K562 (cell line): ENCODE measurements around the gene RDH11. TPM values are rescaled to one million over a fixed set of nuclear protein-coding genes. Genes with fewer than 3 reads are reported as not detected.

Experiments used
- ATF1 ChIP-seq, 2 experiments: fragments of 450-650 bp in 1 of 2; IDR thresholded peaks; 2 replicates each; pipeline ENCODE4 v1.6.1; 2016; ENCODE audit warnings: missing compliant biosample characterization in 1 of 2, missing genetic modification characterization in 1 of 2
- CCNT2 ChIP-seq: IDR thresholded peaks from 2 replicates; pipeline ENCODE4 v1.6.1; 2011; ENCODE audit warnings: borderline replicate concordance, low read depth, mild to moderate bottlenecking, moderate library complexity, mixed read lengths, low read length; ENCODE audit not compliant: insufficient read length; ENCODE audit errors: extremely low read depth
- CHCHD3 ChIP-seq: fragments of 250-450 bp; sonication (Bioruptor Pico); IDR thresholded peaks from 2 replicates; pipeline ENCODE4 v2.1.2; 2022; ENCODE audit warnings: mild to moderate bottlenecking
- CTCF ChIP-seq, 3 experiments: IDR thresholded peaks in 2 of 3; conservative IDR thresholded peaks in 1 of 3; 2 replicates each; pipeline ENCODE4 v1.5.1; 2011 to 2012; ENCODE audit warnings: low read length in 3 of 3, mild to moderate bottlenecking in 3 of 3, control low read depth in 2 of 3, improper control_type of control experiment in 1 of 3, inconsistent platforms in 1 of 3, low read depth in 1 of 3, mixed read lengths in 1 of 3, moderate library complexity in 1 of 3; ENCODE audit not compliant: insufficient read depth in 2 of 3
- ELF2 ChIP-seq: fragments of 250-450 bp; sonication (Bioruptor Pico); IDR thresholded peaks from 2 replicates; pipeline ENCODE4 v1.5.0; 2021; ENCODE audit warnings: mild to moderate bottlenecking
- GABPB1 ChIP-seq: sonication (generic); formaldehyde crosslinking; IDR thresholded peaks from 2 replicates; pipeline ENCODE4 v1.8.0; 2022; ENCODE audit warnings: mild to moderate bottlenecking, missing genetic modification reagents
- GMEB1 ChIP-seq: fragments of 250-450 bp; sonication (Bioruptor Pico); IDR thresholded peaks from 2 replicates; pipeline ENCODE4 v1.4.0; 2020; ENCODE audit warnings: mild to moderate bottlenecking
- HBP1 ChIP-seq: fragments of 450-650 bp; formaldehyde crosslinking; IDR thresholded peaks from 2 replicates; pipeline ENCODE4 v1.4.0; 2022; ENCODE audit warnings: missing genetic modification characterization
- MTA1 ChIP-seq: fragments of 450-650 bp; IDR thresholded peaks from 2 replicates; pipeline ENCODE4 v1.6.1; 2017; ENCODE audit warnings: borderline replicate concordance
- NEUROD1 ChIP-seq: fragments of 150-350 bp; IDR thresholded peaks from 2 replicates; pipeline ENCODE4 v1.6.1; 2014; ENCODE audit warnings: borderline replicate concordance, low read length, low read depth; ENCODE audit not compliant: partially characterized antibody
- POLR2AphosphoS2 ChIP-seq: IDR thresholded peaks from 2 replicates; pipeline ENCODE4 v1.6.1; 2012; ENCODE audit warnings: low read length, improper control_type of control experiment
- POLR2AphosphoS5 ChIP-seq: IDR thresholded peaks from 2 replicates; pipeline ENCODE4 v1.6.1; 2011; ENCODE audit warnings: mild to moderate bottlenecking, low read depth, low read length, moderate library complexity; ENCODE audit not compliant: control insufficient read depth, insufficient read depth
- POLR2B ChIP-seq: fragments of 450-650 bp; IDR thresholded peaks from 2 replicates; pipeline ENCODE4 v1.6.1; 2018; ENCODE audit warnings: low read depth; ENCODE audit not compliant: partially characterized antibody
- RNF2 ChIP-seq: sonication (generic); IDR thresholded peaks from 2 replicates; pipeline ENCODE4 v1.6.1; 2016
- TEAD1 ChIP-seq, 2 experiments: fragments of 450-650 bp in 1 of 2; sonication (generic) in 1 of 2; formaldehyde crosslinking; IDR thresholded peaks; 2 replicates each; pipeline versions ENCODE4 v1.4.0 to v1.8.0; 2020 to 2022; ENCODE audit warnings: mild to moderate bottlenecking in 2 of 2, missing genetic modification reagents in 1 of 2
- XRCC5 ChIP-seq: fragments of 200-400 bp; formaldehyde crosslinking; IDR thresholded peaks from 2 replicates; pipeline ENCODE4 v1.6.1; 2017; ENCODE audit warnings: low read depth, mild to moderate bottlenecking, low read length
- ZBTB1 ChIP-seq: sonication (generic); formaldehyde crosslinking; IDR thresholded peaks from 2 replicates; pipeline ENCODE4 v1.8.1; 2023; ENCODE audit warnings: missing genetic modification reagents, low read depth, mild to moderate bottlenecking, borderline replicate concordance
- ZBTB17 ChIP-seq: fragments of 450-650 bp; formaldehyde crosslinking; IDR thresholded peaks from 2 replicates; pipeline ENCODE4 v1.4.0; 2020; ENCODE audit warnings: mild to moderate bottlenecking
- ZC3H4 ChIP-seq: sonication (generic); formaldehyde crosslinking; IDR thresholded peaks from 2 replicates; pipeline ENCODE4 v1.9.0; 2021; ENCODE audit warnings: missing genetic modification reagents, borderline replicate concordance
- ZNF644 ChIP-seq: fragments of 200-800 bp; sonication (Bioruptor generic); IDR thresholded peaks from 2 replicates; pipeline ENCODE4 v1.6.1; 2016; ENCODE audit warnings: low read depth, missing genetic modification characterization, missing compliant biosample characterization
- ZNF766 ChIP-seq: fragments of 200-800 bp; sonication (Bioruptor generic); conservative IDR thresholded peaks from 2 replicates; pipeline ENCODE4 v1.6.1; 2016; ENCODE audit warnings: missing genetic modification characterization, missing compliant biosample characterization
- polyA plus RNA-seq, 8 experiments: library from polyadenylated mRNA; depleted of rRNA in 4 of 8; stranded (reverse) in 5 of 8; unstranded in 3 of 8; fragments of >200 nt; fragmentation: Nextera tagmentation in 2 of 8; fragmentation: Illumina TruSeq in 1 of 8; extraction: Ambion mirVana in 2 of 8; extraction: Trizol in 1 of 8; gene quantifications; 2 replicates each; pipeline versions ENCODE4 v1.2.1 to v1.2.3, GENCODE V29; 2011 to 2014; ENCODE audit warnings: inconsistent platforms in 1 of 8, missing spikeins in 1 of 8
- total RNA-seq, 7 experiments: library from RNA; depleted of rRNA in 6 of 7; stranded (reverse); fragments of >200 nt in 6 of 7; fragmentation: Illumina TruSeq in 2 of 7; extraction: Trizol in 2 of 7; gene quantifications; 2 replicates each; pipeline versions ENCODE4 v1.2.1 to v1.2.3, GENCODE V29; 2011 to 2021; ENCODE audit warnings: low replicate concordance in 1 of 7

Gene RDH11
- total and polyA plus RNA-seq, 9 of the 15 experiments (the other 6 are each of a cell fraction or from before 2014, with no cell fraction given): 50.6 to 172 (median 70.5) TPM

- TF ChIP-seq POLR2B (peak; percentile 9), GMEB1 (CRISPR knock-in tag) (peak; percentile 51), POLR2AphosphoS5 (peak; percentile 34; the same call in 1 of the 2 replicates), HBP1 (no peak), CHCHD3 (CRISPR knock-in tag) (no peak), ZBTB1 (CRISPR knock-in tag) (0 out of 2 replicates have a peak, but pooled peaks have one; percentile 17), ZC3H4 (CRISPR knock-in tag) (no peak), ATF1 (CRISPR knock-in tag; IDR thresholded peaks at IDR 0.05) (no peak), ATF1 (tag; IDR thresholded peaks at IDR 0.05) (peak; percentile 78), CTCF (IDR thresholded peaks at IDR 0.05 in 2 of 3, conservative IDR thresholded peaks at IDR 0.05 in 1 of 3; ENCODE audit: insufficient read depth in 2 of 3, low read depth in 1 of 3, low read length in 3 of 3) (peak; percentile 11 to 33 (median 32); a peak in 2 of 6 replicates), ZNF766 (CRISPR knock-in tag) (peak; percentile 27; the same call in 1 of the 2 replicates), GABPB1 (peak; percentile 75; the same call in 1 of the 2 replicates), TEAD1 (CRISPR knock-in tag; IDR thresholded peaks at IDR 0.05) (peak; percentile 10 to 22; a peak in 1 of 4 replicates), XRCC5 (no peak), CCNT2 (peak; percentile 67), ZBTB17 (CRISPR knock-in tag) (peak; percentile 56; the same call in 1 of the 2 replicates), MTA1 (peak; percentile 43; the same call in 1 of the 2 replicates), RNF2 (0 out of 2 replicates have a peak, but pooled peaks have one; percentile 23), ZNF644 (tag) (no peak), NEUROD1 (peak; percentile 59), POLR2AphosphoS2 (peak; percentile 89; the same call in 1 of the 2 replicates), ELF2 (CRISPR knock-in tag) (peak; percentile 86)
Measured at GRCh38 chr14:67674480-67675218, 20.9 kb downstream of the RDH11 start, which contains the start of gene VTI1B (continued).
